CD4-positive, alpha-beta T cell treated with Interleukin-1 beta for 1 hour (primary cell): Measurements from ENCODE around the gene PPP6R2.

ENCODE experiments used
- DNase-seq, 2 donors: peaks; one replicate each; pipeline ENCODE4 v3.0.0-alpha.2; 2020 to 2022

Gene PPP6R2

GRCh38 chr22:50342651-50343540 lies at the start of gene PPP6R2:
Gene PPP6R2 (plus strand): TSS chr22:50343327. CDS start chr22:50393909, 50,582 bp downstream.
- DNase-seq = peak; percentile 85 to 90

- peak in 1 of 2 donors; percentile 17 for DNase-seq
These were observed 49.4 kb upstream of the PPP6R2 start for GRCh38 chr22:50293441-50294318.

- no peak for DNase-seq
These were observed 48.8 kb upstream of the PPP6R2 start for GRCh38 chr22:50294319-50294656.

GRCh38 chr22:50296658-50297490 lies 46.3 kb upstream of the PPP6R2 start:
- DNase-seq = no peak

- DNase-seq = no peak
These were observed 45.4 kb upstream of the PPP6R2 start for GRCh38 chr22:50297510-50298265.

- DNase-seq = no peak
These were observed 44.9 kb upstream of the PPP6R2 start for GRCh38 chr22:50298266-50298637.

- peak in 1 of 2 donors; percentile 27 for DNase-seq
These were observed 44.0 kb upstream of the PPP6R2 start for GRCh38 chr22:50298937-50299784.

GRCh38 chr22:50299785-50300619 lies 43.1 kb upstream of the PPP6R2 start:
- no peak for DNase-seq

- no peak for DNase-seq
These were observed 42.4 kb upstream of the PPP6R2 start for GRCh38 chr22:50300620-50301257.

- DNase-seq = peak in 1 of 2 donors; percentile 45
These were observed 41.5 kb upstream of the PPP6R2 start for GRCh38 chr22:50301581-50301991.

GRCh38 chr22:50302041-50302541 lies 41.0 kb upstream of the PPP6R2 start:
- peak in 1 of 2 donors; percentile 68 for DNase-seq

GRCh38 chr22:50302564-50302963 lies 40.6 kb upstream of the PPP6R2 start:
- DNase-seq = no peak

- DNase-seq = no peak
These were observed 39.6 kb upstream of the PPP6R2 start for GRCh38 chr22:50303515-50303847.

GRCh38 chr22:50303848-50304527 lies 39.1 kb upstream of the PPP6R2 start:
- peak; percentile 21 to 72 for DNase-seq

- DNase-seq = peak in 1 of 2 donors; percentile 75
These were observed 38.4 kb upstream of the PPP6R2 start for GRCh38 chr22:50304528-50305392.

- no peak for DNase-seq
These were observed 37.7 kb upstream of the PPP6R2 start for GRCh38 chr22:50305393-50305922.

- peak in 1 of 2 donors; percentile 74 for DNase-seq
These were observed 37.1 kb upstream of the PPP6R2 start for GRCh38 chr22:50305923-50306566.
